ENCODE measurements around the gene NDUFAF2. TPM values are rescaled to one million over a fixed set of nuclear protein-coding genes. Genes with fewer than 3 reads are reported as not detected.

NDUFAF2 gene
- polyA plus RNA-seq, 1 of the 3 experiments (the other 2 are of a cell fraction) = 33.4 TPM

GRCh38 chr5:60993425-60993824, 48.4 kb downstream of the NDUFAF2 start:
- 92% methylated on average over 2 of the region's 2 CpGs for WGBS (ENCODE audit: low lambda C conversion rate)
- Histone ChIP-seq H3K27ac (ENCODE audit: low read depth in 2 of 2, low read length in 1 of 2) (no peak overlapping the region), H3K4me2 (no peak overlapping the region), H2AFZ (ENCODE audit: low read depth) (no peak overlapping the region), H3F3A (replicated peaks; ENCODE audit: insufficient read depth) (no peaks in the 10 kb centered on the region), H3K27me3 (ENCODE audit: insufficient read depth) (no peaks in the 10 kb centered on the region), H3K9me3 (peaks cover 3% of the 10 kb centered on the region; the same call in 1 of the 2 replicates), H3K36me3 (replicated peaks in 1 of 2; ENCODE audit: control insufficient read depth in 1 of 2, insufficient read depth in 2 of 2, low read length in 1 of 2) (no peaks in the 10 kb centered on the region), H3K4me1 (ENCODE audit: control insufficient read depth in 1 of 2, insufficient read depth in 2 of 2, low read depth in 1 of 2, low read length in 1 of 2) (peaks cover 0 to 7% of the 10 kb centered on the region in 2 experiments; a peak in 2 of 4 replicates), H4K20me1 (ENCODE audit: insufficient read depth) (no peaks in the 10 kb centered on the region), H3K9me2 (no peaks in the 10 kb centered on the region), H3K4me3 (ENCODE audit: low read depth in 2 of 2, low read length in 1 of 2) (no peak overlapping the region), H3K9ac (no peak overlapping the region), H3K79me2 (ENCODE audit: insufficient read depth) (no peaks in the 10 kb centered on the region)
- no peak for TF ChIP-seq JUND (IDR thresholded peaks at IDR 0.05)
- POLR2A ChIA-PET = no interaction called here
- CTCF ChIA-PET = interaction anchor here (0.9 to 1.6 kb wide), 3 partner anchors 34 to 941 kb away, joined by 3 read pairs; no protein-coding TSS in a partner anchor
- no peak for DNase-seq

- H3F3A ChIP-seq (replicated peaks; ENCODE audit: insufficient read depth) = no peaks in the 10 kb centered on the region
- no peaks in the 10 kb centered on the region for H3K9me2 ChIP-seq
- 87% methylated on average over 5 of the region's 11 CpGs for WGBS (ENCODE audit: low lambda C conversion rate)
- no peak overlapping the region for H2AFZ ChIP-seq (ENCODE audit: low read depth)
- peaks cover 3% of the 10 kb centered on the region; the same call in 1 of the 2 replicates for H3K9me3 ChIP-seq
- peaks cover 0 to 7% of the 10 kb centered on the region in 2 experiments; a peak in 2 of 4 replicates for H3K4me1 ChIP-seq (ENCODE audit: control insufficient read depth in 1 of 2, insufficient read depth in 2 of 2, low read depth in 1 of 2, low read length in 1 of 2)
- CTCF ChIA-PET = interaction anchor here (0.9 to 1.6 kb wide), 3 partner anchors 35 to 940 kb away, joined by 3 read pairs; no protein-coding TSS in a partner anchor
- DNase-seq = no peak
- no peaks in the 10 kb centered on the region for H3K36me3 ChIP-seq (replicated peaks in 1 of 2; ENCODE audit: control insufficient read depth in 1 of 2, insufficient read depth in 2 of 2, low read length in 1 of 2)
- no peak overlapping the region for H3K4me3 ChIP-seq (ENCODE audit: low read depth in 2 of 2, low read length in 1 of 2)
- H4K20me1 ChIP-seq (ENCODE audit: insufficient read depth) = no peaks in the 10 kb centered on the region
- H3K27ac ChIP-seq (ENCODE audit: low read depth in 2 of 2, low read length in 1 of 2) = no peak overlapping the region
- no peaks in the 10 kb centered on the region for H3K27me3 ChIP-seq (ENCODE audit: insufficient read depth)
- no peak overlapping the region for H3K4me2 ChIP-seq
- TF ChIP-seq RCOR1 (IDR thresholded peaks at IDR 0.05; ENCODE audit: low read length) = no peak
- TF ChIP-seq REST (IDR thresholded peaks at IDR 0.05; ENCODE audit: low read depth, low read length) = no peak
- TF ChIP-seq POLR2AphosphoS5 (IDR thresholded peaks at IDR 0.05; ENCODE audit: low read depth, low read length) = no peak
- TF ChIP-seq NRF1 (IDR thresholded peaks at IDR 0.05; ENCODE audit: low read depth, low read length) = no peak
- TF ChIP-seq USF2 (IDR thresholded peaks at IDR 0.05; ENCODE audit: borderline replicate concordance, low read depth, low read length) = no peak
- no peak for TF ChIP-seq ELF1 (IDR thresholded peaks at IDR 0.05)
- no peak for TF ChIP-seq GATA2 (CRISPR knock-in tag; IDR thresholded peaks at IDR 0.05)
- no peak for TF ChIP-seq MAX (IDR thresholded peaks at IDR 0.05; ENCODE audit: low read depth)
- H3K79me2 ChIP-seq (ENCODE audit: insufficient read depth) = no peaks in the 10 kb centered on the region
- H3K9ac ChIP-seq = no peak overlapping the region
- POLR2A ChIA-PET = no interaction called here
Observed at GRCh38 chr5:60993875-60994571, 49.0 kb downstream of the NDUFAF2 start.

Data from SK-N-SH (cell line).